ENCODE results near the gene PRTFDC1.
"Not testable (repeated sequence)": the region's sequence is repeated elsewhere in the genome, so short reads cannot be mapped to it uniquely, and the experiment has no call there.

The PRTFDC1 gene

GRCh38 chr10:24963521-24964041, 11.2 kb upstream of the PRTFDC1 start:
- no peak for DNase-seq

DNA sequence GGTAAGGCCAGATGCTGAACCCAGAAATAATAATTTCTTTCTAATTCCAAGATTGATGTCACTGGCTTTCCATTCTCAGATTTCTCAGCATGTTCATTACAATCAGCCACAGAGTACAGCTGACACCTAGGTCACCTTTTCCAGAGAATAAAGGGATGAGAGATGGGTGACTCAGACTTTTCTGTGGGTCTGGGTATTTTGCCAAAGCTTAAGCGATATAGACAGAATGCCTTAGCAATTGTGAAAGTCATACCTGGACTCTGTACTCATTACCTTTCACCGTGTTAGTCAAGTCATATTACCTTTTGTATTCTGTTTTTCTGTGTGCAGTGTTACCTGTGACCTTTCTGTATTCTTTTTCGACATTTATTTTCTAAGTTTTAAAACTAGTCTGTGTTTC, 10.6 kb upstream of the PRTFDC1 start:
- no peak for DNase-seq

GRCh38 chr10:24961582-24961981, 9.2 kb upstream of the PRTFDC1 start:
- no peak for DNase-seq

DNA sequence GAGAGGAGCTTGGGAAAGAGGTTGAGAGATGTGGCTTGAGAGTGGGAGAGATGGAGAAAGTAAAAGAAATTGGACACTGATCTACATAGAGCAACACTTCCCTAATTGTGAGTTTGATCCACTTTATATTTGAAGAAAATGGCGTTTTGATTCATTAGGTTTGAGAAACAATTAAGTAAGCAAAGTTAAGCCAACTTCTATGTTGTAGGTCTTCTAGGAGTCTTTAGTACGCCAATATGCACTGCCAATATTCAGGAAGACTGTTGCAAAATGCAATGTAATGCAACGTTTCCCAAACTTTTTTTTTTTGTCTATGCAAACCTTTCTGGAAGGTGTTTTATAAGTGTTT, 7.0 kb upstream of the PRTFDC1 start:
- no peak for DNase-seq

DNA sequence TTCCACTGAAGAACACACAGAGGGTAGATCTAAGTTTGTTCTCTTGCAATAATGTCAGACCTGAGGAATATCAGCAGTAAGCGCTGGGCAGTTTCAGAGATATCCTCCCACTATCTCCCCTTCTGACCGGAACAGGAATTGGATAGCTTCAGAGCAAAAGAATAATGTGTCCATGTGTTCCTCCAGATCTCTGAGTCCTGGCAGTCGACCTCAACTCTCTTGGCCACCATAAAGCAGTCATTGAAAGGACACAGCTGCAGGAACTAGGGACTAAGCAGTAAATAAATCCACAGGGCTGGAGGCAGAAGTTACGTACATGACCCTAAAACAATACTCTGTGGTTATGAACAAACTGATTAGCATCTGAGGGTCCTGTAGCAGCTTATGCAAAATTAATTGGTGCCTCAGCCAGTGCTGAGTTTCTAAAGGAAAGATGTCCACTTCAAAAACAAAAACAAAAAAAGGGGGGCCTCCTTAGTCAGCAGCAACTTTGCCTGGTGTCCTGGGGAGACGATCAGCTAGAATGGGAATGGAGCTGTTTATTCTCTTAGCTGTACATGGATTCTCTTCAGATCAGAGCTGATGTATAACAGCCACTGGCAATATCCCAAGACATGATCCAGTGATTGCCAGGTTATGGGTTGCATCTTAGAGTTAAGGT, 6.4 kb upstream of the PRTFDC1 start:
- no peak for DNase-seq

- no peak for DNase-seq
These were observed 5.8 kb upstream of the PRTFDC1 start for GRCh38 chr10:24958091-24958720.

- DNase-seq = not testable (repeated sequence)
These were observed 5.2 kb upstream of the PRTFDC1 start for GRCh38 chr10:24957624-24958051.

GRCh38 chr10:24953675-24954074, 1.3 kb upstream of the PRTFDC1 start:
- DNase-seq = no peak

GRCh38 chr10:24952707-24953645, 570 bp upstream of the PRTFDC1 start:
- DNase-seq = peak; percentile 51

DNA sequence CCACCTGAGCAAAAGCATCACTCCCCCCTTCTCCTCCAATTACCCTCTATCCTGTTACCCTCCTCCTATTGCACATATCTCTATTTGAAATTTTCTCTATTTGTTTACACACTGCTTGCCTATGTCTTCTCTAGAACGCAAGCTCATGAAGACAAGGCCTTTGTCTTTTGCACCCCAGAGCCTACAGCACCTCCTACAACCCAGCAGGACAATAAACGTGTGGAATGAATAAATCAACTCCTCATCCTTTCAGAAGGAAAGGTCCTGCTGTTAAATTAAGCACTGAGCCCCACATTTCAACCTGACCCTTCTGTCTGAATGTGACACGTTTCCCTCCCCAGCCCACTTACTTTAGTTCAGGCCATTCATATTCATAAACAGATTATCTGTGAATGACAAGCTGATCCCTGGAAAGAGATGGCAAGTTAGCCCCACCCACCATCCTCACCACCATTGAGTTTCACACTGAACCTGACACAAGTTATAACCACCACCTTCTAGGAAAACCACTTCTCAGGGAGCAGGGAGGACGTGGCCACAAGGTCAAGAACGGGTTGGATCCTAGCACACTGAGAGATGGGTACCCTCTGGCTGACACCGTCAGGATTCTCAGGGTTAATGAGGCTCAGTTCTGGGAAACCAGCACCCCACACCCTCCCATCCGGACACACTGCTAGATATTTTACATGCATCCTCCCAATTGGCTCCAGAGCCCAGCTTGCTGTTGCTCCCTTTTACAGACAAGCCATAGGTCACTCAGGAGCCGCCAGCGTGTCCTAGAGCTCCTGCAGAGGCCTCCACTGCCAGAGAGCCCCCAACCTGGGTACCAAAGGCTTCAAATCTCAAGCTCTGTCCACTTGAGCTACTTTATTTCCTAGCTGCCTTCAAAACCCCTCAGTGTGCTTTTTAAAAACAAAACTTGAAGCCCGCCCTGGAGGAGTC, 934 bp downstream of the PRTFDC1 start:
- peak; percentile 8 for DNase-seq

- DNase-seq = no peak
These were observed 2.0 kb downstream of the PRTFDC1 start for GRCh38 chr10:24950439-24950838.

DNA sequence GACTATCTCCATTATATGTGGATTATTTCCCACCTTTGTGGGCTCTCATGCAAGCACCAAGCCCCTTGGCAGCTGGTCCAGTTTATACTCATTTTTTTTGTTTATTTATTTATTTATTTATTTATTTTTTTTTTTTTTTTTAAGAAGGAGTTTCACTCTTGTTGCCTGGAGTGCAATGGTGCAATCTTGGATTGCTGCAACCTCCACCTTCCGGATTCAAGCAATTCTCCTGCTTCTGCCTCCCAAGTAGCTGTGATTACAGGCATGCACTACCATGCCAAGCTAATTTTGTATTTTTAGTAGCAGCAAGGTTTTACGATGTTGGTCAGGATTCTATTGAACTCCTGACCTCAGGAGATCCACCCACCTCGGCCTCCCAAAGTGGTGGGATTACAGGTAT, 2.8 kb downstream of the PRTFDC1 start:
- DNase-seq = no peak

DNA sequence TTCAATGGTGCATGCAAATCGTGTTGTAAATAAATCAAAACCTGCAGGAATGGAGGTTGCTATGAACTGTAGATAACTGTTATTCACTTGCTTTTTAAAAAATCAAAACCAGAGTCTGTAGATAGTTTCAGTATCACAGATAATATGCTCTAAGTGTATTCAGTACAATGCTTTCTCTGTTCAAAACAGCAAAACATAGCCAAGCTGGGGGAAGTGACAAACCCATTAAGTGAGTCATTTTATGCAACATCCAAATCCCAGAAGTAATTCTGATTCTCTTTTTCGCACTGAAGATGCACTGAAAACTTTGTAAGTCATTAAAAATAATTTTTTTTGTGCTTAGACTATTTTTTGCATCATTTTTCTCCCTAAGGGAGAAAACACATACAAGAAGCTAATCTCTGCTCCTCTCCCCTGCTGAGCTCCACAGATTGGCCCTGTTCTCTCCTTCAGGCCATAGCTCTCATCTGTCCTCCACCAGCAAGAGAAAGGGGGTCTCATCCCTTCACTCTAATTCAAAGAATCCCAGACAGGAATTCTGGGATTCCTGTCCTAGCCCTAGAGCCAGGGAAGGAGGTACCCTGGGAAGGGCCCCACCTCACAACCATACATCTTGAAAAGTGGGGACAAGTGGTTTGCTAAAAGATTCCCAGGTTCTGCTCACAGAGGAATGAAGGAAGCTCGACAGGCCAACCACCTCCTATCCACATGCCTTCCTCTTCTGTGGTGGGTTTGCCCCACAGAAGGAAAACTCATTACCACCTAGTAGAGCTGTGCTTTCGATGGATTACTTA, 4.9 kb downstream of the PRTFDC1 start:
- no peak for DNase-seq

- DNase-seq = no peak
These were observed 7.7 kb downstream of the PRTFDC1 start for GRCh38 chr10:24944512-24945255.

- DNase-seq = no peak
These were observed 13.9 kb downstream of the PRTFDC1 start for GRCh38 chr10:24938525-24938924.

GRCh38 chr10:24938076-24938475, 14.3 kb downstream of the PRTFDC1 start:
- no peak for DNase-seq

DNA sequence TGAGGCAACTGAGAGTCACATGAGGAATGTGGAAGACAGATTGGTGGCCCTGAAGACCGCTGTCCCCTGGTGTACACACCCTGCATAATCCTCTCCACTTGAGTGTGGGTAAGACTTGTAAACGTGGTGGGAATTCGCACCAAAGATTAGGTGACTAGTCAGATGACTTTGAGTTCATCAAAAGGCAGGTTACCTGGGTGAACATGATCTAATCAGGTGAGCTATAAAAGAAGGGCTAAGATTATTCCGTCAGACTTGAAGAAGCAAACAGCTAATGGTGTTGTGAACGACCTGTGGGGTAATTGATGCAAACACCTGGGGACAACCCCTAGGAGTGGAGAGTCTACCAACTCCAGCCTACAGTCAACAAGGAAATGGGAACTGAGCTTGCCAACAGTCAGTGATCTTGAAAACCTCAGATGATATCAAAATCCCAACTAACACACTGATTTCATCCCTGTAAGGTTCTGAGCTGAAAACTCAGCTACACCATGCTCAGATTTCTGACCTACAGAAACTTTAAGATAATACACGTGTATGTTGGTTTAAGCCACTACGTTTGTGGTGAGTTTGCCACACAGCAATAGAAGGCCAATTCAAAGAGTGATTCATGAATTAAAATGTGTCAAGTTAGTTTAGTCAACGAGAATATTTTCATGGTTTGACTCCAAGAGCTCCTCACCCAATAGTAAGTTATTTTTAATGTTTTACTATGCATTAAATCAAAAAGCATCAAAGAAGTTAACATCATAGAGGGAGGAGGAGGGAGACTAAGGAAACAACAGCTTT, 16.7 kb downstream of the PRTFDC1 start:
- DNase-seq = no peak

GRCh38 chr10:24931236-24931635, 21.2 kb downstream of the PRTFDC1 start:
- DNase-seq = no peak

- DNase-seq = no peak
These were observed 22.0 kb downstream of the PRTFDC1 start for GRCh38 chr10:24930427-24930826.

DNA sequence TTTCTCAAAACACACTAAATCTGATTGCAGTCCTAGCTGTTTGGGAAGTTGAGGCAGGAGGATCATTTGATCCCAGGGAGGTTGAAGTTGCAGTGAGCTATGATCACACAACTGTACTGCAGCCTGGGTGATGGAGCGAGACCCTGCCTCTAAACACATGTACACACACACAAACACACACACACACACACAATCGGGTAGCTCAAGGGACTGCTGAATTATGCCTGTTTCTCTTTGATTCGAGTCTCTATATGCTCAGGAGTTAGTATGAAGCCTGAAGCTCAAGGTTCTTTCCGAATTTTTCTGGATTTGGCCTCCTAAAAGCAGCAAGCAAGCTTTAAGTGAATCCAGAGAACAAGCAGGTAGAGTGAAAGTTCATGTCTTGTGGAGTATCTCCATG, 22.5 kb downstream of the PRTFDC1 start:
- DNase-seq = no peak

Measured in CD4-positive, alpha-beta T cell treated with Interleukin-21 for 1 hour (primary cell).